H1 (cell line): ENCODE data around the gene TMEM114. TPM values are rescaled to one million over a fixed set of nuclear protein-coding genes. Genes with fewer than 3 reads are reported as not detected.

Experiments
- CBX8 ChIP-seq: fragments of 300-800, 300-1000 bp; sonication (generic); IDR thresholded peaks from 2 replicates; pipeline ENCODE4 v1.7.1; 2016; ENCODE audit warnings: low read depth, low read length, borderline replicate concordance
- polyA plus RNA-seq, 7 experiments: library from polyadenylated mRNA; depleted of rRNA in 3 of 7; stranded (reverse) in 5 of 7; unstranded in 2 of 7; fragments of >200 nt in 5 of 7; fragments of 200-250 nt in 2 of 7; gene quantifications; 1 replicate in 5 of 7; 2 replicates in 1 of 7; 4 replicates in 1 of 7; pipeline versions ENCODE4 v1.2.1 to v1.2.3, GENCODE V29; 2011 to 2013; ENCODE audit warnings: missing spikeins in 2 of 7, mixed read lengths in 2 of 7
- total RNA-seq: library from RNA; stranded (reverse); fragmentation: NEBNext Ultra II Directional; extraction: Animal tissue kit (Norgen Biotek cat#: 25700); gene quantifications from 2 replicates; pipeline ENCODE4 v1.2.1, GENCODE V29; 2021

The TMEM114 gene
- total and polyA plus RNA-seq, 2 of the 8 experiments (the other 6 are each of a cell fraction or from before 2014, with no cell fraction given) = 1.6 to 2.9 TPM

GRCh38 chr16:8634991-8635736, 44.9 kb upstream of the TMEM114 start (continued):
- TF ChIP-seq CBX8 = no peak
